ENCODE data around the gene CBARP.

GRCh38 chr19:1278074-1278473 is 40.3 kb upstream of the CBARP start:
- TF ChIP-seq NCOR1 (IDR thresholded peaks at IDR 0.05; ENCODE audit: borderline replicate concordance, low read length): no peak
- no peak for TF ChIP-seq CTCF (CRISPR knock-in tag; IDR thresholded peaks at IDR 0.05)
- TF ChIP-seq AHDC1 (CRISPR knock-in tag; IDR thresholded peaks at IDR 0.05; ENCODE audit: borderline replicate concordance): no peak
